GM23338 (cell line): ENCODE data around the gene SCFD2. TPM values are rescaled to one million over a fixed set of nuclear protein-coding genes. Genes with fewer than 3 reads are reported as not detected.

Experiments used
- ATAC-seq: fragments of 200-7000 bp; cut with Tn5 transposase; 3 replicates; pipeline ENCODE4 v1.9.1; 2020
- DNase-seq: peaks from one replicate; pipeline ENCODE4 v3.0.0-alpha.2; 2015; ENCODE audit warnings: low spot score
- H2AFZ ChIP-seq: fragments of 200-600 bp; sonication (generic); 2 replicates; pipeline ENCODE4 v1.8.0; 2016; ENCODE audit warnings: antibody characterized with exemption, mild to moderate bottlenecking, moderate library complexity
- H3F3A ChIP-seq: fragments of 200-600 bp; sonication (generic); replicated peaks from 2 replicates; pipeline ENCODE4 v1.8.0; 2017; ENCODE audit warnings: antibody characterized with exemption, mixed run types, low read depth
- H3K27ac ChIP-seq: fragments of 200-600 bp; sonication (generic); 2 replicates; pipeline ENCODE4 v1.6.1; 2016; ENCODE audit warnings: low read depth
- H3K27me3 ChIP-seq: fragments of 200-600 bp; sonication (generic); 2 replicates; pipeline ENCODE4 v1.8.0; 2016; ENCODE audit warnings: mild to moderate bottlenecking, mixed run types, moderate library complexity; ENCODE audit not compliant: insufficient read depth
- H3K36me3 ChIP-seq: fragments of 200-600 bp; sonication (generic); 2 replicates; pipeline ENCODE4 v1.8.0; 2016; ENCODE audit warnings: mild to moderate bottlenecking; ENCODE audit not compliant: insufficient read depth
- H3K4me1 ChIP-seq: fragments of 200-600 bp; sonication (generic); 2 replicates; pipeline ENCODE4 v1.8.0; 2016; ENCODE audit warnings: mild to moderate bottlenecking, moderate library complexity; ENCODE audit not compliant: insufficient read depth
- H3K4me2 ChIP-seq: fragments of 200-600 bp; sonication (generic); 2 replicates; pipeline ENCODE4 v1.7.1; 2017; ENCODE audit warnings: mixed run types
- H3K4me3 ChIP-seq: fragments of 200-600 bp; sonication (generic); 2 replicates; pipeline ENCODE4 v1.6.1; 2016; ENCODE audit warnings: mixed run types
- H3K79me2 ChIP-seq: fragments of 200-600 bp; sonication (generic); replicated peaks from 2 replicates; pipeline ENCODE4 v1.8.0; 2017; ENCODE audit warnings: mild to moderate bottlenecking; ENCODE audit not compliant: insufficient read depth
- H3K9me2 ChIP-seq: fragments of 200-600 bp; sonication (generic); 2 replicates; pipeline ENCODE4 v1.8.0; 2017; ENCODE audit not compliant: insufficient read depth
- H4K20me1 ChIP-seq: fragments of 200-600 bp; sonication (generic); replicated peaks from 2 replicates; pipeline ENCODE4 v1.8.0; 2017; ENCODE audit warnings: mild to moderate bottlenecking; ENCODE audit not compliant: insufficient read depth
- H3K27ac Mint-ChIP-seq: 2 replicates; pipeline ENCODE4 v1.8.0; 2020; ENCODE audit warnings: inconsistent platforms, mild to moderate bottlenecking, moderate library complexity, mixed read lengths
- H3K27me3 Mint-ChIP-seq: 3 replicates; pipeline ENCODE4 v1.8.0; 2022; ENCODE audit warnings: low read depth, mild to moderate bottlenecking, moderate library complexity, mixed read lengths, inconsistent platforms; ENCODE audit not compliant: insufficient read depth, poor library complexity
- H3K36me3 Mint-ChIP-seq: 3 replicates; pipeline ENCODE4 v1.8.0; 2021; ENCODE audit warnings: low read depth, mild to moderate bottlenecking, inconsistent platforms, moderate library complexity, mixed read lengths
- H3K4me1 Mint-ChIP-seq: 3 replicates; pipeline ENCODE4 v1.8.0; 2020; ENCODE audit warnings: mild to moderate bottlenecking, inconsistent platforms, mixed read lengths
- H3K4me3 Mint-ChIP-seq: 3 replicates; pipeline ENCODE4 v1.8.0; 2021; ENCODE audit warnings: moderate library complexity, mild to moderate bottlenecking, inconsistent platforms, mixed read lengths
- H3K9me3 Mint-ChIP-seq: 3 replicates; pipeline ENCODE4 v1.8.0; 2020; ENCODE audit warnings: moderate library complexity, mild to moderate bottlenecking, inconsistent platforms, mixed read lengths
- CREB1 ChIP-seq: fragments of 250-450 bp; sonication (Bioruptor Pico); IDR thresholded peaks from 2 replicates; pipeline ENCODE4 v1.5.0; 2020; ENCODE audit warnings: low read depth, mild to moderate bottlenecking, moderate library complexity
- CTCF ChIP-seq, 2 experiments: fragments of 200-600 bp in 1 of 2; sonication (generic) in 1 of 2; conservative IDR thresholded peaks; 2 replicates each; pipeline versions ENCODE4 v1.5.1 to v1.6.1; 2016 to 2017; ENCODE audit warnings: antibody characterized with exemption in 2 of 2, low read depth in 2 of 2, mild to moderate bottlenecking in 2 of 2, moderate library complexity in 1 of 2
- ETS1 ChIP-seq: IDR thresholded peaks from 2 replicates; pipeline ENCODE4 v1.6.1; 2016; ENCODE audit warnings: antibody characterized with exemption
- EZH2 ChIP-seq: fragments of 200-600 bp; sonication (generic); IDR thresholded peaks from one replicate; pipeline ENCODE4 v1.8.0; 2017; ENCODE audit warnings: antibody characterized with exemption, mild to moderate bottlenecking, low read depth; ENCODE audit not compliant: unreplicated experiment
- JUNB ChIP-seq: IDR thresholded peaks from one replicate; pipeline ENCODE4 v1.6.1; 2016; ENCODE audit warnings: antibody characterized with exemption; ENCODE audit not compliant: unreplicated experiment
- POLR2AphosphoS5 ChIP-seq: IDR thresholded peaks from 2 replicates; pipeline ENCODE4 v1.6.1; 2016; ENCODE audit warnings: antibody characterized with exemption, low read depth
- ZNF114 ChIP-seq: fragments of 250-450 bp; sonication (Bioruptor Pico); IDR thresholded peaks from 2 replicates; pipeline ENCODE4 v1.5.0; 2020; ENCODE audit warnings: mild to moderate bottlenecking, moderate library complexity
- ZNF331 ChIP-seq: fragments of 250-450 bp; sonication (Bioruptor Pico); IDR thresholded peaks from 2 replicates; pipeline ENCODE4 v1.5.0; 2020; ENCODE audit warnings: low read depth, mild to moderate bottlenecking, moderate library complexity
- ZNF462 ChIP-seq: fragments of 250-450 bp; sonication (Bioruptor Pico); IDR thresholded peaks from 2 replicates; pipeline ENCODE4 v1.5.0; 2020; ENCODE audit warnings: mild to moderate bottlenecking, moderate library complexity
- polyA plus RNA-seq: library from polyadenylated mRNA; unstranded; fragments of >200 nt; fragmentation: Nextera tagmentation; extraction: Ambion mirVana; gene quantifications from 2 replicates; pipeline ENCODE4 v1.2.1, GENCODE V29; 2016
- total RNA-seq: library from RNA; depleted of rRNA; stranded (reverse); fragments of >200 nt; shearing (Covaris generic); gene quantifications from 2 replicates; pipeline ENCODE4 v1.2.3, GENCODE V29; 2014

Gene SCFD2
- total and polyA plus RNA-seq, 2 experiments from 2014 or later = 5.7 to 17.5 TPM

GRCh38 chr4:52910115-52910514 lies 455.7 kb downstream of the SCFD2 start:
- TF ChIP-seq CTCF (conservative IDR thresholded peaks at IDR 0.05; ENCODE audit: low read depth in 2 of 2) (0 out of 4 replicates have a peak, but pooled peaks of 1 of the 2 experiments have one; percentile 21), JUNB (no peak)
- H3K4me3 ChIP-seq = no peak overlapping the region
- peaks cover 13% of the 10 kb centered on the region for H3K4me1 Mint-ChIP-seq

GRCh38 chr4:52907510-52907909 lies 458.4 kb downstream of the SCFD2 start:
- Mint-ChIP-seq H3K9me3 (peaks cover 2% of the 10 kb centered on the region; the same call in 2 of the 3 replicates), H3K27me3 (peaks cover 7% of the 10 kb centered on the region), H3K27ac (no peak overlapping the region), H3K36me3 (peaks cover 2% of the 10 kb centered on the region; the same call in 2 of the 3 replicates), H3K4me1 (peaks cover 13% of the 10 kb centered on the region), H3K4me3 (no peak overlapping the region)
- H4K20me1 ChIP-seq = no peaks in the 10 kb centered on the region
- TF ChIP-seq ZNF331 (CRISPR knock-in tag) = no peak
- TF ChIP-seq ETS1 = no peak
- TF ChIP-seq CTCF (conservative IDR thresholded peaks at IDR 0.05; ENCODE audit: low read depth in 2 of 2) = no peak
- no peak for TF ChIP-seq CREB1 (CRISPR knock-in tag)
- no peak for TF ChIP-seq ZNF114 (CRISPR knock-in tag)
- no peak for TF ChIP-seq POLR2AphosphoS5
- no peak for TF ChIP-seq ZNF462
- TF ChIP-seq EZH2 = no peak
- no peaks in the 10 kb centered on the region for H3K36me3 ChIP-seq
- H3F3A ChIP-seq = no peaks in the 10 kb centered on the region
- DNase-seq (no peak), ATAC-seq (no peak)
- no peak overlapping the region for H2AFZ ChIP-seq
- H3K27ac ChIP-seq = no peak overlapping the region
- H3K4me3 ChIP-seq = no peak overlapping the region
- no peak overlapping the region for H3K4me2 ChIP-seq
- H3K27me3 ChIP-seq = no peaks in the 10 kb centered on the region
- peaks cover 6% of the 10 kb centered on the region for H3K4me1 ChIP-seq
- peaks cover 6% of the 10 kb centered on the region; the same call in 1 of the 2 replicates for H3K9me2 ChIP-seq
- H3K79me2 ChIP-seq = no peaks in the 10 kb centered on the region

More at GRCh38 chr4:52910115-52910514, 455.7 kb downstream of the SCFD2 start:
- H3K4me3 Mint-ChIP-seq = no peak overlapping the region
- peaks cover 6% of the 10 kb centered on the region for H3K4me1 ChIP-seq
- H3K36me3 Mint-ChIP-seq = no peaks in the 10 kb centered on the region
- ATAC-seq (no peak), DNase-seq (peak; percentile 25)
- no peaks in the 10 kb centered on the region for H4K20me1 ChIP-seq
- H3F3A ChIP-seq = no peaks in the 10 kb centered on the region
- H3K9me3 Mint-ChIP-seq = no peaks in the 10 kb centered on the region
- H3K9me2 ChIP-seq = no peaks in the 10 kb centered on the region; the same call in 1 of the 2 replicates
- no peak overlapping the region for H3K27ac ChIP-seq
- no peak overlapping the region for H2AFZ ChIP-seq
- H3K36me3 ChIP-seq = no peaks in the 10 kb centered on the region
- H3K27me3 ChIP-seq = no peaks in the 10 kb centered on the region
- H3K4me2 ChIP-seq = no peak overlapping the region
- no peak overlapping the region for H3K27ac Mint-ChIP-seq
- H3K79me2 ChIP-seq = no peaks in the 10 kb centered on the region
- peaks cover 7% of the 10 kb centered on the region for H3K27me3 Mint-ChIP-seq
